K562 (cell line): ENCODE measurements around the gene PRR11. TPM values are rescaled to one million over a fixed set of nuclear protein-coding genes. Genes with fewer than 3 reads are reported as not detected.

ENCODE experiments used
- CAMTA2 ChIP-seq: fragments of 250-450 bp; sonication (Bioruptor Pico); conservative IDR thresholded peaks from 2 replicates; pipeline ENCODE4 v1.5.1; 2022
- ILK ChIP-seq: fragments of 450-650 bp; IDR thresholded peaks from 2 replicates; pipeline ENCODE4 v1.6.1; 2016; ENCODE audit warnings: missing genetic modification characterization, low read depth, mild to moderate bottlenecking, missing compliant biosample characterization, moderate library complexity, borderline replicate concordance
- KLF10 ChIP-seq: fragments of 250-450 bp; sonication (Bioruptor Pico); IDR thresholded peaks from 2 replicates; pipeline ENCODE4 v1.6.1; 2021; ENCODE audit warnings: matching md5 sums
- LCOR ChIP-seq: sonication (generic); formaldehyde crosslinking; IDR thresholded peaks from 2 replicates; pipeline ENCODE4 v1.8.0; 2022; ENCODE audit warnings: mild to moderate bottlenecking, missing genetic modification reagents
- POLR2H ChIP-seq: IDR thresholded peaks from 2 replicates; pipeline ENCODE4 v1.6.1; 2016; ENCODE audit warnings: missing genetic modification characterization, low read depth, mild to moderate bottlenecking, control low read depth, missing compliant biosample characterization, moderate library complexity
- ZNF41 ChIP-seq: fragments of 250-450 bp; sonication (Bioruptor Pico); conservative IDR thresholded peaks from 2 replicates; pipeline ENCODE4 v1.4.0; 2020; ENCODE audit warnings: mild to moderate bottlenecking
- polyA plus RNA-seq, 8 experiments: library from polyadenylated mRNA; depleted of rRNA in 4 of 8; stranded (reverse) in 5 of 8; unstranded in 3 of 8; fragments of >200 nt; fragmentation: Nextera tagmentation in 2 of 8; fragmentation: Illumina TruSeq in 1 of 8; extraction: Ambion mirVana in 2 of 8; extraction: Trizol in 1 of 8; gene quantifications; 2 replicates each; pipeline versions ENCODE4 v1.2.1 to v1.2.3, GENCODE V29; 2011 to 2014; ENCODE audit warnings: inconsistent platforms in 1 of 8, missing spikeins in 1 of 8
- total RNA-seq, 7 experiments: library from RNA; depleted of rRNA in 6 of 7; stranded (reverse); fragments of >200 nt in 6 of 7; fragmentation: Illumina TruSeq in 2 of 7; extraction: Trizol in 2 of 7; gene quantifications; 2 replicates each; pipeline versions ENCODE4 v1.2.1 to v1.2.3, GENCODE V29; 2011 to 2021; ENCODE audit warnings: low replicate concordance in 1 of 7
- TF ChIP-seq, protein P1 (sequence below): fragments of 200-600 bp; sonication (generic); IDR thresholded peaks from one replicate; pipeline ENCODE4 v1.6.1; 2012; ENCODE audit warnings: mild to moderate bottlenecking, low read depth, low read length, inconsistent platforms
- TF ChIP-seq, protein P2 (sequence below): IDR thresholded peaks from 2 replicates; pipeline ENCODE4 v1.6.1; 2011; ENCODE audit warnings: borderline replicate concordance, low read depth, mild to moderate bottlenecking, moderate library complexity, low read length; ENCODE audit not compliant: insufficient read depth, poor library complexity, severe bottlenecking
- TF ChIP-seq, protein P3 (sequence below): sonication (generic); formaldehyde crosslinking; IDR thresholded peaks from 2 replicates; pipeline ENCODE4 v1.8.0; 2022; ENCODE audit warnings: mild to moderate bottlenecking, missing genetic modification reagents
- TF ChIP-seq, protein P4 (sequence below): fragments of 250-450 bp; sonication (Bioruptor Pico); IDR thresholded peaks from 2 replicates; pipeline ENCODE4 v1.8.0; 2022; ENCODE audit warnings: moderate library complexity, mild to moderate bottlenecking, inconsistent platforms

Gene PRR11
- total and polyA plus RNA-seq, 9 of the 15 experiments (the other 6 are each of a cell fraction or from before 2014, with no cell fraction given) = 13.3 to 75.2 (median 46.4) TPM

- peak; percentile 87 for TF ChIP-seq POLR2H (tag)
- TF ChIP-seq LCOR = peak; percentile 58; the same call in 1 of the 2 replicates
- TF ChIP-seq, protein P1, sequence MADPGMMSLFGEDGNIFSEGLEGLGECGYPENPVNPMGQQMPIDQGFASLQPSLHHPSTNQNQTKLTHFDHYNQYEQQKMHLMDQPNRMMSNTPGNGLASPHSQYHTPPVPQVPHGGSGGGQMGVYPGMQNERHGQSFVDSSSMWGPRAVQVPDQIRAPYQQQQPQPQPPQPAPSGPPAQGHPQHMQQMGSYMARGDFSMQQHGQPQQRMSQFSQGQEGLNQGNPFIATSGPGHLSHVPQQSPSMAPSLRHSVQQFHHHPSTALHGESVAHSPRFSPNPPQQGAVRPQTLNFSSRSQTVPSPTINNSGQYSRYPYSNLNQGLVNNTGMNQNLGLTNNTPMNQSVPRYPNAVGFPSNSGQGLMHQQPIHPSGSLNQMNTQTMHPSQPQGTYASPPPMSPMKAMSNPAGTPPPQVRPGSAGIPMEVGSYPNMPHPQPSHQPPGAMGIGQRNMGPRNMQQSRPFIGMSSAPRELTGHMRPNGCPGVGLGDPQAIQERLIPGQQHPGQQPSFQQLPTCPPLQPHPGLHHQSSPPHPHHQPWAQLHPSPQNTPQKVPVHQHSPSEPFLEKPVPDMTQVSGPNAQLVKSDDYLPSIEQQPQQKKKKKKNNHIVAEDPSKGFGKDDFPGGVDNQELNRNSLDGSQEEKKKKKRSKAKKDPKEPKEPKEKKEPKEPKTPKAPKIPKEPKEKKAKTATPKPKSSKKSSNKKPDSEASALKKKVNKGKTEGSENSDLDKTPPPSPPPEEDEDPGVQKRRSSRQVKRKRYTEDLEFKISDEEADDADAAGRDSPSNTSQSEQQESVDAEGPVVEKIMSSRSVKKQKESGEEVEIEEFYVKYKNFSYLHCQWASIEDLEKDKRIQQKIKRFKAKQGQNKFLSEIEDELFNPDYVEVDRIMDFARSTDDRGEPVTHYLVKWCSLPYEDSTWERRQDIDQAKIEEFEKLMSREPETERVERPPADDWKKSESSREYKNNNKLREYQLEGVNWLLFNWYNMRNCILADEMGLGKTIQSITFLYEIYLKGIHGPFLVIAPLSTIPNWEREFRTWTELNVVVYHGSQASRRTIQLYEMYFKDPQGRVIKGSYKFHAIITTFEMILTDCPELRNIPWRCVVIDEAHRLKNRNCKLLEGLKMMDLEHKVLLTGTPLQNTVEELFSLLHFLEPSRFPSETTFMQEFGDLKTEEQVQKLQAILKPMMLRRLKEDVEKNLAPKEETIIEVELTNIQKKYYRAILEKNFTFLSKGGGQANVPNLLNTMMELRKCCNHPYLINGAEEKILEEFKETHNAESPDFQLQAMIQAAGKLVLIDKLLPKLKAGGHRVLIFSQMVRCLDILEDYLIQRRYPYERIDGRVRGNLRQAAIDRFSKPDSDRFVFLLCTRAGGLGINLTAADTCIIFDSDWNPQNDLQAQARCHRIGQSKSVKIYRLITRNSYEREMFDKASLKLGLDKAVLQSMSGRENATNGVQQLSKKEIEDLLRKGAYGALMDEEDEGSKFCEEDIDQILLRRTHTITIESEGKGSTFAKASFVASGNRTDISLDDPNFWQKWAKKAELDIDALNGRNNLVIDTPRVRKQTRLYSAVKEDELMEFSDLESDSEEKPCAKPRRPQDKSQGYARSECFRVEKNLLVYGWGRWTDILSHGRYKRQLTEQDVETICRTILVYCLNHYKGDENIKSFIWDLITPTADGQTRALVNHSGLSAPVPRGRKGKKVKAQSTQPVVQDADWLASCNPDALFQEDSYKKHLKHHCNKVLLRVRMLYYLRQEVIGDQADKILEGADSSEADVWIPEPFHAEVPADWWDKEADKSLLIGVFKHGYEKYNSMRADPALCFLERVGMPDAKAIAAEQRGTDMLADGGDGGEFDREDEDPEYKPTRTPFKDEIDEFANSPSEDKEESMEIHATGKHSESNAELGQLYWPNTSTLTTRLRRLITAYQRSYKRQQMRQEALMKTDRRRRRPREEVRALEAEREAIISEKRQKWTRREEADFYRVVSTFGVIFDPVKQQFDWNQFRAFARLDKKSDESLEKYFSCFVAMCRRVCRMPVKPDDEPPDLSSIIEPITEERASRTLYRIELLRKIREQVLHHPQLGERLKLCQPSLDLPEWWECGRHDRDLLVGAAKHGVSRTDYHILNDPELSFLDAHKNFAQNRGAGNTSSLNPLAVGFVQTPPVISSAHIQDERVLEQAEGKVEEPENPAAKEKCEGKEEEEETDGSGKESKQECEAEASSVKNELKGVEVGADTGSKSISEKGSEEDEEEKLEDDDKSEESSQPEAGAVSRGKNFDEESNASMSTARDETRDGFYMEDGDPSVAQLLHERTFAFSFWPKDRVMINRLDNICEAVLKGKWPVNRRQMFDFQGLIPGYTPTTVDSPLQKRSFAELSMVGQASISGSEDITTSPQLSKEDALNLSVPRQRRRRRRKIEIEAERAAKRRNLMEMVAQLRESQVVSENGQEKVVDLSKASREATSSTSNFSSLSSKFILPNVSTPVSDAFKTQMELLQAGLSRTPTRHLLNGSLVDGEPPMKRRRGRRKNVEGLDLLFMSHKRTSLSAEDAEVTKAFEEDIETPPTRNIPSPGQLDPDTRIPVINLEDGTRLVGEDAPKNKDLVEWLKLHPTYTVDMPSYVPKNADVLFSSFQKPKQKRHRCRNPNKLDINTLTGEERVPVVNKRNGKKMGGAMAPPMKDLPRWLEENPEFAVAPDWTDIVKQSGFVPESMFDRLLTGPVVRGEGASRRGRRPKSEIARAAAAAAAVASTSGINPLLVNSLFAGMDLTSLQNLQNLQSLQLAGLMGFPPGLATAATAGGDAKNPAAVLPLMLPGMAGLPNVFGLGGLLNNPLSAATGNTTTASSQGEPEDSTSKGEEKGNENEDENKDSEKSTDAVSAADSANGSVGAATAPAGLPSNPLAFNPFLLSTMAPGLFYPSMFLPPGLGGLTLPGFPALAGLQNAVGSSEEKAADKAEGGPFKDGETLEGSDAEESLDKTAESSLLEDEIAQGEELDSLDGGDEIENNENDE = no peak
- TF ChIP-seq, protein P2, sequence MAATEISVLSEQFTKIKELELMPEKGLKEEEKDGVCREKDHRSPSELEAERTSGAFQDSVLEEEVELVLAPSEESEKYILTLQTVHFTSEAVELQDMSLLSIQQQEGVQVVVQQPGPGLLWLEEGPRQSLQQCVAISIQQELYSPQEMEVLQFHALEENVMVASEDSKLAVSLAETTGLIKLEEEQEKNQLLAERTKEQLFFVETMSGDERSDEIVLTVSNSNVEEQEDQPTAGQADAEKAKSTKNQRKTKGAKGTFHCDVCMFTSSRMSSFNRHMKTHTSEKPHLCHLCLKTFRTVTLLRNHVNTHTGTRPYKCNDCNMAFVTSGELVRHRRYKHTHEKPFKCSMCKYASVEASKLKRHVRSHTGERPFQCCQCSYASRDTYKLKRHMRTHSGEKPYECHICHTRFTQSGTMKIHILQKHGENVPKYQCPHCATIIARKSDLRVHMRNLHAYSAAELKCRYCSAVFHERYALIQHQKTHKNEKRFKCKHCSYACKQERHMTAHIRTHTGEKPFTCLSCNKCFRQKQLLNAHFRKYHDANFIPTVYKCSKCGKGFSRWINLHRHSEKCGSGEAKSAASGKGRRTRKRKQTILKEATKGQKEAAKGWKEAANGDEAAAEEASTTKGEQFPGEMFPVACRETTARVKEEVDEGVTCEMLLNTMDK = no peak
- TF ChIP-seq, protein P3, sequence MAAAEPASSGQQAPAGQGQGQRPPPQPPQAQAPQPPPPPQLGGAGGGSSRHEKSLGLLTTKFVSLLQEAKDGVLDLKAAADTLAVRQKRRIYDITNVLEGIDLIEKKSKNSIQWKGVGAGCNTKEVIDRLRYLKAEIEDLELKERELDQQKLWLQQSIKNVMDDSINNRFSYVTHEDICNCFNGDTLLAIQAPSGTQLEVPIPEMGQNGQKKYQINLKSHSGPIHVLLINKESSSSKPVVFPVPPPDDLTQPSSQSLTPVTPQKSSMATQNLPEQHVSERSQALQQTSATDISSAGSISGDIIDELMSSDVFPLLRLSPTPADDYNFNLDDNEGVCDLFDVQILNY (CRISPR knock-in tag) = 0 out of 2 replicates have a peak, but pooled peaks have one; percentile 37
- TF ChIP-seq ILK (tag) = no peak
- TF ChIP-seq CAMTA2 (CRISPR knock-in tag) = no peak
- TF ChIP-seq KLF10 (CRISPR knock-in tag) = no peak
- no peak for TF ChIP-seq ZNF41 (CRISPR knock-in tag)
- TF ChIP-seq, protein P4, sequence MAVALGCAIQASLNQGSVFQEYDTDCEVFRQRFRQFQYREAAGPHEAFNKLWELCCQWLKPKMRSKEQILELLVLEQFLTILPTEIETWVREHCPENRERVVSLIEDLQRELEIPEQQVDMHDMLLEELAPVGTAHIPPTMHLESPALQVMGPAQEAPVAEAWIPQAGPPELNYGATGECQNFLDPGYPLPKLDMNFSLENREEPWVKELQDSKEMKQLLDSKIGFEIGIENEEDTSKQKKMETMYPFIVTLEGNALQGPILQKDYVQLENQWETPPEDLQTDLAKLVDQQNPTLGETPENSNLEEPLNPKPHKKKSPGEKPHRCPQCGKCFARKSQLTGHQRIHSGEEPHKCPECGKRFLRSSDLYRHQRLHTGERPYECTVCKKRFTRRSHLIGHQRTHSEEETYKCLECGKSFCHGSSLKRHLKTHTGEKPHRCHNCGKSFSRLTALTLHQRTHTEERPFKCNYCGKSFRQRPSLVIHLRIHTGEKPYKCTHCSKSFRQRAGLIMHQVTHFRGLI (CRISPR knock-in tag) = no peak
These were observed at the start of gene PRR11 (continued) for GRCh38 chr17:59155439-59156177.
